PC-9 (cell line): ENCODE data around the gene SHROOM3. TPM values are rescaled to one million over a fixed set of nuclear protein-coding genes. Genes with fewer than 3 reads are reported as not detected.

ENCODE experiments used
- BruUV-seq: library from RNA; stranded (reverse); fragments of 400-500 nt; replicated peaks from 2 replicates; lab custom pipeline; 2021; lab: Mats Ljungman, UMichigan
- CTCF ChIA-PET: fragments of 300-600 bp; sonication (Branson Sonifier 250); formaldehyde crosslinking; loops from one replicate; lab custom pipeline; 2022; ENCODE audit warnings: antibody characterized with exemption; lab: Charles Lee
- POLR2A ChIA-PET: fragments of 300-600 bp; sonication (Branson Sonifier 250); formaldehyde crosslinking; loops from one replicate; lab custom pipeline; 2022; ENCODE audit warnings: antibody characterized with exemption; ENCODE audit not compliant: unreplicated experiment; lab: Charles Lee
- DNase-seq, 2 experiments: peaks; one replicate each; pipeline versions ENCODE4 v3.0.0 to v3.0.0-alpha.2; 2015 to 2022; ENCODE audit warnings: mixed read lengths in 1 of 2
- H2AFZ ChIP-seq: fragments of 200-600 bp; sonication (generic); 2 replicates; pipeline ENCODE4 v1.8.1; 2017; ENCODE audit warnings: antibody characterized with exemption
- H3F3A ChIP-seq: fragments of 200-600 bp; sonication (generic); 2 replicates; pipeline ENCODE4 v1.8.1; 2017; ENCODE audit warnings: antibody characterized with exemption, mild to moderate bottlenecking, low read depth; ENCODE audit not compliant: insufficient read depth
- H3K27ac ChIP-seq: fragments of 200-600 bp; sonication (generic); 2 replicates; pipeline ENCODE4 v1.6.1; 2016; ENCODE audit warnings: mixed run types
- H3K27me3 ChIP-seq: fragments of 200-600 bp; sonication (generic); 2 replicates; pipeline ENCODE4 v1.6.1; 2016; ENCODE audit warnings: low read depth, mixed run types; ENCODE audit not compliant: insufficient read depth
- H3K36me3 ChIP-seq: fragments of 200-600 bp; sonication (generic); 2 replicates; pipeline ENCODE4 v1.6.1; 2016; ENCODE audit warnings: low read depth, mixed run types
- H3K4me1 ChIP-seq: fragments of 200-600 bp; sonication (generic); replicated peaks from 2 replicates; pipeline ENCODE4 v1.6.1; 2016; ENCODE audit warnings: mixed run types; ENCODE audit not compliant: insufficient read depth
- H3K4me2 ChIP-seq: fragments of 200-600 bp; sonication (generic); 2 replicates; pipeline ENCODE4 v1.6.1; 2017; ENCODE audit warnings: mixed run types
- H3K4me3 ChIP-seq: fragments of 200-600 bp; sonication (generic); 2 replicates; pipeline ENCODE4 v1.6.1; 2016; ENCODE audit warnings: mixed run types
- H3K79me2 ChIP-seq: fragments of 200-600 bp; sonication (generic); 2 replicates; pipeline ENCODE4 v1.6.1; 2017; ENCODE audit warnings: low read depth, mixed run types
- H3K9me2 ChIP-seq: fragments of 200-600 bp; sonication (generic); 2 replicates; pipeline ENCODE4 v1.8.1; 2017; ENCODE audit warnings: mild to moderate bottlenecking; ENCODE audit not compliant: insufficient read depth
- H3K9me3 ChIP-seq: fragments of 200-600 bp; sonication (generic); 2 replicates; pipeline ENCODE4 v1.8.1; 2016; ENCODE audit warnings: low read depth; ENCODE audit not compliant: insufficient read depth
- H4K20me1 ChIP-seq: fragments of 200-600 bp; sonication (generic); 2 replicates; pipeline ENCODE4 v1.8.1; 2017; ENCODE audit not compliant: insufficient read depth
- EZH2 ChIP-seq: fragments of 200-600 bp; sonication (generic); IDR thresholded peaks from 2 replicates; pipeline ENCODE4 v1.8.0; 2017; ENCODE audit warnings: antibody characterized with exemption, low read depth
- intact Hi-C: fragments of 100-400 bp; cut with micrococcal nuclease; formaldehyde crosslinking; loops from one replicate; pipeline ENCODE4 v1.10.0; 2022; ENCODE audit not compliant: unreplicated experiment
- total RNA-seq: library from RNA; stranded (reverse); gene quantifications from 2 replicates; pipeline ENCODE4 v1.2.3, GENCODE V29; 2021
- TF ChIP-seq, protein P1 (sequence below): fragments of 200-600 bp; sonication (generic); conservative IDR thresholded peaks from 2 replicates; pipeline ENCODE4 v1.6.1; 2017; ENCODE audit warnings: mixed run types, antibody characterized with exemption, mild to moderate bottlenecking, moderate library complexity

The SHROOM3 gene
- total RNA-seq, 1 experiment from 2014 or later, result 44.3 TPM

DNA sequence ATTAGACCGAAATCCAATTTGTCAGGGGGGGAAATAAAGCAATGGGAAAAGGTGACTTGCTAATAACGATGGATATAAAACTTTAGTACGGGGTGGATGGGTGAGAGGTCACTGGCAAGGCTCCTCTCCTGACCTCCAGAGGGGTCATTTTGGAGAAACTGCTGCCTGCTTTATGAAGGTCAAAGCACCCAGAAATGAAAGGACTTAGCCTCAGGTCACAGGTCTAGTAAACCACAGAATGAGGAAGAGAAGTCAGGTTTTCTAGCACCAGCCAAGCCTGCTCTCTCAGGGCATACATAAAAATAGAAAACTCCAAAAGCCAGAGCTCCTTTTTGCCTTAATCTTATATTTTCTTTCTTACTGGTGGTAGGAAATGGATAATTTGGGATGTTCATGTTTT is 134.2 kb downstream of the SHROOM3 start:
- no peaks in the 10 kb centered on the region for H3K79me2 ChIP-seq
- peak in 1 of 2 experiments; percentile 65 for DNase-seq
- H3K9me3 ChIP-seq, result no peaks in the 10 kb centered on the region
- BruUV-seq, result no TSS peak
- H3K27me3 ChIP-seq, result no peaks in the 10 kb centered on the region
- peak overlapping the region; percentile 68 for H3K4me2 ChIP-seq
- H3F3A ChIP-seq, result peaks cover 23% of the 10 kb centered on the region
- H2AFZ ChIP-seq, result no peak overlapping the region
- H3K4me3 ChIP-seq, result no peak overlapping the region
- ChIA-PET CTCF (interaction anchor here (0.7 kb wide), 1 partner anchor 251 kb away, joined by 3 read pairs; no protein-coding TSS in a partner anchor), POLR2A (interaction anchor here (0.6 kb wide), 1 partner anchor 86 kb away, joined by 4 read pairs; no protein-coding TSS in a partner anchor)
- H3K9me2 ChIP-seq, result no peaks in the 10 kb centered on the region
- intact Hi-C loops, result no loop called here
- TF ChIP-seq, protein P1, sequence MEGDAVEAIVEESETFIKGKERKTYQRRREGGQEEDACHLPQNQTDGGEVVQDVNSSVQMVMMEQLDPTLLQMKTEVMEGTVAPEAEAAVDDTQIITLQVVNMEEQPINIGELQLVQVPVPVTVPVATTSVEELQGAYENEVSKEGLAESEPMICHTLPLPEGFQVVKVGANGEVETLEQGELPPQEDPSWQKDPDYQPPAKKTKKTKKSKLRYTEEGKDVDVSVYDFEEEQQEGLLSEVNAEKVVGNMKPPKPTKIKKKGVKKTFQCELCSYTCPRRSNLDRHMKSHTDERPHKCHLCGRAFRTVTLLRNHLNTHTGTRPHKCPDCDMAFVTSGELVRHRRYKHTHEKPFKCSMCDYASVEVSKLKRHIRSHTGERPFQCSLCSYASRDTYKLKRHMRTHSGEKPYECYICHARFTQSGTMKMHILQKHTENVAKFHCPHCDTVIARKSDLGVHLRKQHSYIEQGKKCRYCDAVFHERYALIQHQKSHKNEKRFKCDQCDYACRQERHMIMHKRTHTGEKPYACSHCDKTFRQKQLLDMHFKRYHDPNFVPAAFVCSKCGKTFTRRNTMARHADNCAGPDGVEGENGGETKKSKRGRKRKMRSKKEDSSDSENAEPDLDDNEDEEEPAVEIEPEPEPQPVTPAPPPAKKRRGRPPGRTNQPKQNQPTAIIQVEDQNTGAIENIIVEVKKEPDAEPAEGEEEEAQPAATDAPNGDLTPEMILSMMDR, result no peak
- no peak for TF ChIP-seq EZH2
- peak overlapping the region; percentile 73 for H3K27ac ChIP-seq
- no peaks in the 10 kb centered on the region for H4K20me1 ChIP-seq
- H3K4me1 ChIP-seq, result peaks cover 42% of the 10 kb centered on the region
- no peaks in the 10 kb centered on the region for H3K36me3 ChIP-seq

DNA sequence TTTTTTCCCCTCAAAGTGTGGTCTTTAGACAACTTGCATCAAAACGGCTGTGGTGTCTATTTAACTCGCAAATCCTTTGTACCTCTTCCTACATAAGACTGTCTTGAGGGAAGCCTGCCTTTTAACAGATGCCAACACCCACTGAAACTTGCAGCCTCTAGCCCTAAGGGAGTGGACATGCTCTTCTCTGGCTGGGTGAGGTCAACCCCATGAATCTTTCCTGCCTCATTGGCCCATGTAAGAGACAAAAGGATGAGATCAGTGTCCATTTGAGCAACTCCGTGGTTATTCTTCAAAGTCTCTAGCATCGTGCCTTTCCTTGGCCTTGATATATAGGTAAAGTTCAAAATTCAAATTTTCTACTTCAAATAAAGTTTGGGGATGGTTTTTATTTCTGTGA is 134.7 kb downstream of the SHROOM3 start:
- Histone ChIP-seq H3F3A (peaks cover 21% of the 10 kb centered on the region), H3K79me2 (no peaks in the 10 kb centered on the region), H3K4me2 (peak overlapping the region; percentile 68), H3K36me3 (no peaks in the 10 kb centered on the region), H3K27ac (peak overlapping the region; percentile 73), H3K4me1 (peaks cover 37% of the 10 kb centered on the region), H3K4me3 (peak overlapping the region; percentile 30; the same call in 1 of the 2 replicates), H3K27me3 (no peaks in the 10 kb centered on the region), H2AFZ (no peak overlapping the region), H3K9me2 (no peaks in the 10 kb centered on the region), H3K9me3 (no peaks in the 10 kb centered on the region), H4K20me1 (no peaks in the 10 kb centered on the region)
- no peak for DNase-seq
- TF ChIP-seq, protein P1, result no peak
- TF ChIP-seq EZH2, result no peak
- intact Hi-C loops, result no loop called here
- CTCF ChIA-PET, result interaction anchor here (0.7 kb wide), 1 partner anchor 250 kb away, joined by 3 read pairs; no protein-coding TSS in a partner anchor
- POLR2A ChIA-PET, result interaction anchor here (0.5 to 1.0 kb wide), 3 partner anchors 19 to 119 kb away, joined by 4 to 8 read pairs (median 4); no protein-coding TSS in a partner anchor
- no TSS peak for BruUV-seq

DNA sequence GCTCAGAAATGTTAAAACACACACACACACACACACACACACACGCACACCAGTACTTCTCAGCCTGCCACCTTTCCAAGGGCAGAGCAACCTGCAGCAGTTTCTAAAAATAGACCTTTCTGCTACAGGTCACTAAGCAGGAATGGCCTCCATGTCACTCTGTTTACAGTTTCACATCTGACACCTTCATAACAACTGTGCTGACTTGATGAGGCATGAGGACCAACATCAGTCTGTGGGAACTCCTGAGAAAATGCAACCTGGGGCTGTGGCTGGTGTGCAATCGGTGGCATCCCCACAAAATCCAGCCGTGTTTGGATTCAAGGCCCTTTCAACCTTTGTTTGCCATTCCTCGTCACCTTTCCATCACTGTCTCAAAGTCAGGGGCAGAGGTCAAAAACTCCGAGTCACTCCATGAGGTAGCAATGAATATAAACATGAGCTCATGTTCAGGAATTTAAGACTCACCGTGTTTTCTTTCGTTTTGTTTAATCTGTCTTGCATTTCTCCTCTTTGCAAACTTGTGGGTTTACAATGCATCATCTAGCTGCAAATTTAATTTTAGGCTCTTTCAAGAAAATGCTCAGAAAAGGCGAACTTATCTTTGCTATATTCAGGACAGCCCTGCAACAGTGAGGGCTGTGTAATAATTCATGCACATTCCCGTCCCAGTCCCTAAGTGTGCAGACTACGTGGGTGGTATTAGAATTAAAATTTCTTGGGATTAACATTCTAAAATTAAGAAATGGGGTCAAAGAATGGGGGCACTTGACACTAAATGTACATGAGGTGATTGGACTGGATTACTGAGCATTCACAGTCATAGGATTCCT is 135.3 kb downstream of the SHROOM3 start:
- peaks cover 21% of the 10 kb centered on the region for H3F3A ChIP-seq

More for the DNA sequence above, 135.3 kb downstream of the SHROOM3 start:
- Histone ChIP-seq H3K27ac (peak overlapping the region; percentile 73), H3K9me3 (no peaks in the 10 kb centered on the region), H3K79me2 (no peaks in the 10 kb centered on the region), H4K20me1 (no peaks in the 10 kb centered on the region), H3K4me1 (peaks cover 36% of the 10 kb centered on the region), H3K9me2 (no peaks in the 10 kb centered on the region), H3K36me3 (no peaks in the 10 kb centered on the region), H3K4me3 (peak overlapping the region; percentile 30; the same call in 1 of the 2 replicates), H3K4me2 (peak overlapping the region; percentile 68), H2AFZ (no peak overlapping the region), H3K27me3 (no peaks in the 10 kb centered on the region)
- peak; percentile 27 to 90 for DNase-seq
- TF ChIP-seq, protein P1, result no peak
- TF ChIP-seq EZH2, result no peak
- intact Hi-C loops, result no loop called here
- POLR2A ChIA-PET, result interaction anchor here (0.5 to 1.0 kb wide), 2 partner anchors 19 to 119 kb away, joined by 4 to 8 read pairs; no protein-coding TSS in a partner anchor
- BruUV-seq, result no TSS peak
- CTCF ChIA-PET, result no interaction called here
